Left forelimb (tissue), 1 donor: ENCODE results near the gene CGB7.

Source experiments
- DNase-seq: peaks from one replicate; pipeline ENCODE4 v3.0.0-alpha.2; 2018; ENCODE audit warnings: low spot score

The CGB7 gene

GRCh38 chr19:49016067-49016839 lies 41.3 kb downstream of the CGB7 start:
- DNase-seq = no peak

GRCh38 chr19:49014870-49015255 lies 42.7 kb downstream of the CGB7 start:
- no peak for DNase-seq

GRCh38 chr19:49014123-49014869 lies 43.3 kb downstream of the CGB7 start:
- no peak for DNase-seq

- no peak for DNase-seq
Observed at GRCh38 chr19:49011194-49011593, 46.4 kb downstream of the CGB7 start.

GRCh38 chr19:49010453-49010852 lies 47.1 kb downstream of the CGB7 start:
- no peak for DNase-seq

GRCh38 chr19:49009828-49010227 lies 47.7 kb downstream of the CGB7 start:
- DNase-seq = no peak

- DNase-seq = no peak
Observed at GRCh38 chr19:49006905-49007304, 50.6 kb downstream of the CGB7 start.

- no peak for DNase-seq
Observed at GRCh38 chr19:49004964-49005614, 52.5 kb downstream of the CGB7 start.
